Fibroblast of upper back skin (primary cell): ENCODE measurements around the gene CCNL2.
"Not testable (repeated sequence)": the region's sequence is repeated elsewhere in the genome, so short reads cannot be mapped to it uniquely, and the experiment has no call there.

Source experiments
- DNase-seq: peaks from one replicate; pipeline ENCODE4 v3.0.0-alpha.2; 2013

CCNL2 gene

DNA sequence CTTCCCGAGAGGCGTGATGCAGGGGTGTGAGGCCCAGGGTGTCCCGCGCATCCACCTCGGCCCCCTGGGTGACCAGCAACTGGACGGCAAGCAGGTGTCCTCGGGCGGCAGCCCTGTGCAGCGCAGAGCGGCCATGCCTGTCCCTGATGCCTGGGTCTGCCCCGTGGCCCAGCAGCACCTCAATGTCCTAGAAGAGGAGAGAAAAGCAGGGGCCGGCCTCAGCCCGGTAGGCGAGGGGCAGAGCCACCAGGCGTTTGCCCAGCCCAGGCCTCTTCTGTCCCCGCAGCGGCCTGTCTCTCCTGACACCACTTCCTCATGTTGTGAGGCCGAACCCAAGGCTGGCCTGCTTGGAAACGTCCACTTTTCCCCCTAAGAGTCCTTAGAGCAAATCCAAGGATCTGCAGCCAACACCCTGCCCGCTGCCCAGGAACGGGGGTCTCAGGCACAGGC is 20.3 kb upstream of the CCNL2 start:
- no peak for DNase-seq

DNA sequence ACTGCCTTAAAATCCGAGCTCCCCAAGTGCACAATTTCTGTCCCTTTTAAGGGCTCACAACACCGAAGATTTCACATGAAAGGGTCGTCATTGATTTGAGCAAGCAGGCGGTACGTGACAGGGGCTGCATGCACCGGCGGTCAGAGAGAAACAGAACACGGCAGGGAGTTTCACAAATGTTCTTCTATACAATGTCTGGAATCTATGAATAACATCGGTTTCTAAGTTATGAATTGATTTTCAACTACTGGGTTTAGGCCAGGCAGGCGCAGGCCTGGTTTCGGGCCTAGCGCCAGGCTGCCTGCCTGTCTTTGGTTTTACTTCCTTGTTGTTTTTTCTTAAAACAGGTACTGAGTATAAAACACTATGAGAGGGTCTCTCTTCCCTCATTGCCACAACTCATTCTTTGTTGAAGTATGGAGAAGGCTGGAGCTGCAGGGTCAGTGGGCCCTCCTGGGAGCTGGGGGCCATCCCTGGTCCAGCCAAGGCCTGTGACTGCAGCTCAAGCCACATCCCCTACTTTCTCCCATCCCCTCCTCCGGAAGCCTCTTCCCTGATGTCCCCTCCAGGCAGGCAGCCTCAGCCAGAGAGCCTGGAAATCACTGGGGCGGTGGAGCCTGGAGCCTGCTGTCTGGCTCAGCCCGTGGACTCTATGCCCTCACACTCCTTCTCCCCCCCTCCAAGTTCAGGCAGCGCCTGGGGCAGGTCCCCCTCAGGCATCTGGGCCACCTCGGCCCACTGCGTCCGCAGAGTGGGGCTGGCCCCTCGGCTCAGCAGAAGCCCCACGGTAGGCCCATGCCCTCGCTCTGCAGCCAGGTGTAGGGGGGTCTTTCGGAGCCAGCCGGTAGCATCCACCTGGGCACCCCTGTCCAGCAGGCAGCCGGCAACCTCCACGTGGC is 19.6 kb upstream of the CCNL2 start:
- DNase-seq = no peak

DNA sequence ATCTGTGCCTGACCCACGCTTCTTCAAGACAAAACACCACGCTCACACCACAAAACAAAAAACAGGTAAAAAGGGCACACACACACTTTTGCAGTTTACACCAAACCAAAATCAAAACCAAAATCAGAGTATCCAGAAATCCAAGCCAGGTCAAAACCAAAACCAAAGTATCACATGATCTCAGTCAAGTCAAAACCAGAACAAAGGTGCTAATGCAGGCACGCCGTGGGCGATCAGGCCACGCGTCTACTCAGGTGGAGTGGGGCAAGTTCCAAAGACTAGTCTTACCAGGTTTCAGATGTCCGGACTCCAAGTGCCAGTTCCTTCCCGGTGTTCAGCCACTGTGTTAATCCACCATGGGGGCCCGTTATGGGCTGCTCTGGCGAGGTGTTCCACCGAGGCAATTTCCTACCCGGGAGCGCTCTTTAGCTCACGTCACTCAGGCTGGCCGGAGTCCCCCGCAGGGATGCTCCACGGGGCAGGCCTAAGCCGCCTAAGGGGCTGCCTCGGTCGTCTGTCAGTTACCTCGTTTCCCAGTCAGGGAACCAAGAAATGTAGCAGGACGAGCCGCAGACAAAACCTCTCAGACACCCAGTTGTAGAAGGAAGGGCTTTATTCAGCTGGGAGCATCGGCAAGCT is 18.8 kb upstream of the CCNL2 start:
- DNase-seq = not testable (repeated sequence)

DNA sequence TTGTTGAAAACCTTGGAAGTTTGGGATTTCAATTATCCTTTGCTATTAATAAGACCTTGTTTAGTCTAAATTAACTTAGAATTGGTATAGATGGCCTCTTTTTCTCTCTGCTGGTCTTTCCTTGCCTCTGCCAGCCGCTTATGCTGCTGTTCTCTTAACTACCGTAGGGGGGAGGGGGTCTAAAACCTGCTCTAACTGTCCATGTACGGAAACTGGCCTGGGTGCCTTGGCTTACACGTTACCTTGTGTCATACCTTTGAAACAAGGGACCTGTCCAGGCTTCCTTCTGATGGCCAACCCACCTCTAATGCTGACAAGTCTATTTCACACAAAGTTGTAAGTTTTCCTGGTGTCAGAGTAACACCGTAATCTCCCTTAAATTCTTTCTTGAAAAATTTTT is 18.3 kb upstream of the CCNL2 start:
- not testable (repeated sequence) for DNase-seq

DNA sequence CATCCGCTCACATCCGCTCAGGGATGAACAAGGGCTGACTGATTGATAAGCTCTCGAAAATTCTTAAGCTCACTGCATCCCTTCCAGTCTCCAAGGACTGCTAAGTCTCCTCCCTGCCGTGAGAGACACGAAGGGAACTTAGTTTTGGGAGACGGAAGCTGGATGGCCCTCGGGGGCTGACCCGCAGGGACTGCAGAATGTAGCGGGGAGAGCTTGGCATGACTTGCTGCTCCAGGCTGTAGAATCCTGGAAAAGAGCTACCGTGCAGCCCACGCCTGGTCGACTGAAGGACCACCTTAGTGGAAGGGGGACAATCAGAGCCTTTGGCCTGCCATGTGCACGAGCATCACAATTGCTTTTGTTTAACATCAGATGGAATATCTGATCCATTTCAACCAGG is 16.6 kb upstream of the CCNL2 start:
- DNase-seq = no peak

DNA sequence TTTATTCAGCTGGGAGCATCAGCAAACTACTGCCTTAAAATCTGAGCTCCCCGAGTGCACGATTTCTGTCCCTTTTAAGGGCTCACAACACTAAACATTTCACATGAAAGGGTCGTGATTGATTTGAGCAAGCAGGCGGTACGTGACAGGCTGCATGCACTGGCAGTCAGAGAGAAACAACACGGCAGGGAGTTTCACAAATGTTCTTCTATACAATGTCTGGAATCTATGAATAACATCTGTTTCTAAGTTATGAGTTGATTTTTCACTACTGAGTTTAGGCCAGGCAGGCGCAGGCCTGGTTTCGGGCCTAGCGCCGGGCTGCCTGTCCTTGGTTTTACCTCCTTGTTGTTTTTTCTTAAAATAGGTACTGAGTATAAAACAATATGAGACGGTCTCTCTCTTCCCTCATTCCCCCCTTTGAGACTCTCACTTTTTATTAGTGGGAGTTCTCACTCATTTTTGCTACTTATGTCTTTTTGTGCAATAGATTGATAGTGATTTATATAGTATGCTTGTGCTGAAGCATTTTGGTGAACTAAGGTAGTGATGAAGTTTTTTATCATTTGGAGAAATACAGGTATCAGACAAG is 13.3 kb upstream of the CCNL2 start:
- not testable (repeated sequence) for DNase-seq

DNA sequence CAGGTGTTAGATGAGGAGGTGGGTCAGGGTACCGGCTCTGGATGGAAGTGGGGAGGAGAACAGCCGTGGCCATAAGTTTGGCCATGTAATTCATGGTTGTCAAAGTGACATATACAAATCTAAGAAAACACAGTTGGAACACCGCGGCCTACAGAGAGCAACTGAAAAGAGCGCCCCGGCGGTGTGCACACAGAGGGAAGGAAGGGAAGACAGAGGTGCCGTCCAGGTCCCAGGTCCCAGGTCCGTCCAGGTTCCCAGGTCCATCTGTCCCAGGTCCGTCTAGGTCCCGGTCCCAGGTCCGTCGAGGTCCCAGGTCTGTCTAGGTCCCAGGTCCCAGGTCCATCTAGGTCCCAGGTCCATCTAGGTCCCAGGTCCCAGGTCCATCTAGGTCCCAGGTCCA is 12.5 kb upstream of the CCNL2 start:
- no peak for DNase-seq

DNA sequence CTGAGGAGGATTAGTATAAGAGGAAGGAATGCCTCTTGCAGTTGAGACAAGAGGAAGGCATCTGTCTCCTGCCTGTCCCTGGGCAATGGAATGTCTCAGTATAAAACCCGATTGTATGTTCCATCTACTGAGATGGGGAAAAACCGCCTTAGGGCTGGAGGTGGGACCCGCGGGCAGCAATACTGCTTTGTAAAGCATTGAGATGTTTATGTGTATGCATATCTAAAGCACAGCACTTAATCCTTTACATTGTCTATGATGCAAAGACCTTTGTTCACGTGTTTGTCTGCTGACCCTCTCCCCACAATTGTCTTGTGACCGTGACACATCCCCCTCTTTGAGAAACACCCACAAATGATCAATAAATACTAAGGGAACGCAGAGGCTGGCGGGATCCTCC is 11.1 kb upstream of the CCNL2 start:
- DNase-seq = not testable (repeated sequence)

DNA sequence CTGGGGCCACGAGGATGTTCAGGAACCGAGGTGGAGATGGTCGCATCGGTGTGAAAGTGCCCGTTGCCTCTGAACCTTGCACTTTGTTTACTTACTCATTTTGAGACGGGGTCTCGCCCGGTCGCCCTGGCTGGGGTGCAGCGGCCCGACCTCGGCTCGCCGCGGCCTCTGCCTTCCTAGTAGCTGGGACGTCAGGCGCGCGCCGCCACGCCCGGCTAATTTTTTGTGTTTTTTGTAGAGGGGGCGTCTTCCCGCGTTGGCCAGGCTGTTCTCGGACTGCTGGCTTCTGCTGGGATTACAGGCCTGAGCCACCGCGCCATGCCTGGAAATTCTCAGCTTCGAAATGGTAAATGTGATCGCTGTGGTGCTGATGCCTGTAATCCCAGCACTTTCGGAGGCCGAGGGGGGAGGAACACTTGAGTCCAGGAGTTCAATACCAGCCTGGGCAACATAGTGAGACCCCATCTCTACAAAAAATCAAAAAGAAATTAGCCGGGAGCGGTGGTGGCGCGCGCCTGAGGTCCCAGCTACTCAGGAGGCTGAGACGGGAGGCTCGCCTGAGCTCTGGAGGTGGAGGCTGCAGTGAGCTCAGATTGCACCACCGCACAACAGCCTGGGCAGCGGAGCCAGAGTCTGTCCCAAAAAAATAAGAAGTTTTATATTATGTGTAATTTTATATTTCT is 8.6 kb upstream of the CCNL2 start:
- DNase-seq = no peak

DNA sequence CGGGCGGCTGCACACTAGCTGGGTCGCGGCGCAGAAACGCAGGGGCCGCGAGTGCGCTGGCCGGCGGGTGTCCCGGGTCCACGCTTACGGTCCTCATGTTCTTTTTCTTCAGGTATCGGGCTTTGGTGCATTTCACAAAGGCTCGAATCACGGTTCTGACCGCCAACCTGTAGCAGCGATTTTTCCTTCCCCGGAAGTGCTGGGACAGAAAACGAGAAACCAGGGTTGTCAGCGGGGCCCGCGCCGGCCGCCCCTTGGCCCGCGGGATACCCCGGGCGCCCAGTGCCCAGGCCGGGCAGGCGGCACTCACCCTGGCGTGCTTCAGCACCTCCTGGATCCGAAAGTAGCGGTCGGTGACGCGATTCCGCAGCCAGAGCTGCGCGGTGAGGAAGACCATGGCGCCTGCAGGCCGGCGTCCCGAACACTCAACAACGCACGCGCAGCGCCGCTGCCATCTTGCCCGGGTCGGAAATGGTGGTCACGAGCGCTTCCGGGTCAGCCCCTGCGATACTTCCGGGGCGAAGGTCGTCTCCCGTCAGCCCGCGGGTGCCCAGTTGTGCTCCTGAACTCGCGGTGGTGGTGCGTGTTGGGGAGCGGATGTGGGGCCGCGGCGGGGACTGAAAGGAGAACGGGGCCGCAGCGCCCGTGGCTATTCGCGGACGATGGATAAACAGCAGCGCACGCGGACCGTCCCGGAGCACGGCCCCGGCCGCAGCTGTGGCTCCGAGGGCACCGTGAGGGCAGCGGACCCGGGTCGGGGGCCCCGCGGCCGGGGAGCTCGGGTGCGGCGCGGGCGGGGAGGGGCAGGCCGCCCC is 7.9 kb upstream of the CCNL2 start, which contains the start of gene MRPL20:
Gene MRPL20 (minus strand): TSS at position 473 of the 815 bp plus-strand sequence. CDS start 76 bp downstream, at position 397.
- peak; percentile 88 for DNase-seq

DNA sequence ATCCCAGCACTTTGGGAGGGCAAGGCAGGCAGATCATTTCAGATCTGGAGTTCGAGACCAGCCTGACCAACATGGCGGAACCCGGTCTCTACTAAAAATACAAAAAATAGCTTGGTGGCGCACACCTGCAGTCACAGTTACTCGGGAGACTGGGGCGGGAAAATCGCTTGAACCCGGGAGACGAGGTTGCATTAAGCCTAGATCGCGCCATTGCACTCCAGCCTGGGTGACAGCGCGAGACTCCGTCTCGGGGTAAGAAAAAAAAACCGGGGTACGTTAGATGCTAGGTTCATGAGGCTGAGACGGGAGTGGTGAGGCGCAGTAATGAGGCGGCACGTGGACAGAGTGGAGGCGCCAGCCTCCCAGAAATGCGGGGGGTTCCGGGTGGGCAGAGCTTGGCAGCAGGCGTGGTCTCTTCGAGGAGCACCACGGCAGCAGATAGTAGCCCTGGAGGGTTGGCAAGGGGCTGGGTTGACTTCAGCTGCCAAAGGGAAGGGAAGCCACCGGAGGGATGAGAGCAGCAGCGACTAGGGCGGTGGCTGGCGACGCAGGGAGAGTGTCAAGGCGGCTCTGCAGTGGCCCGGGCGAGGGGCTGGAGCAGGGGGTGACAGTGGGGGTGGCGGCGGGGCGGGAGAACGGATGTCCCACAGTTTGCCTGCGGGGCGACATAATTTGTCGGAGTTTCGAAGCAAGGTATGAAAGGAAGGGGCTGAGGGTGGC is 7.1 kb upstream of the CCNL2 start:
- DNase-seq = no peak

DNA sequence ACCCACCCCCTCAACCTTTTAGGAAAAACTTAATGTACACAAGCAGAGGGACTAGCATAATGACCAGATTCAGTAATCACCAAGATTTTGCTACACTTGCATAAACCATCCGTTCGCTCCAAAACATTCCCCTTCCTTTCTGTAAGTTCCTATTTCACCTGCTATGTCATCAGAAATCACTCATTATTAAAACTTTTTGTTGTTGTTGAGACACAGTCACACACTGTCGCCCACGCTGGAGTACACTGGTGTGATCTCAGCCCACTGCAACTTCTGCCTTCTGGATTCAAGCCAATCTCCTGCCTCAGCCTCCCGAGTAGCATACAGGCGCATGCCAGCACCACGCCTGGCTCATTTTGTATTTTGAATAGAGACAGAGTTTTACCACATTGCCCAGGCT is 4.5 kb upstream of the CCNL2 start:
- DNase-seq = no peak

DNA sequence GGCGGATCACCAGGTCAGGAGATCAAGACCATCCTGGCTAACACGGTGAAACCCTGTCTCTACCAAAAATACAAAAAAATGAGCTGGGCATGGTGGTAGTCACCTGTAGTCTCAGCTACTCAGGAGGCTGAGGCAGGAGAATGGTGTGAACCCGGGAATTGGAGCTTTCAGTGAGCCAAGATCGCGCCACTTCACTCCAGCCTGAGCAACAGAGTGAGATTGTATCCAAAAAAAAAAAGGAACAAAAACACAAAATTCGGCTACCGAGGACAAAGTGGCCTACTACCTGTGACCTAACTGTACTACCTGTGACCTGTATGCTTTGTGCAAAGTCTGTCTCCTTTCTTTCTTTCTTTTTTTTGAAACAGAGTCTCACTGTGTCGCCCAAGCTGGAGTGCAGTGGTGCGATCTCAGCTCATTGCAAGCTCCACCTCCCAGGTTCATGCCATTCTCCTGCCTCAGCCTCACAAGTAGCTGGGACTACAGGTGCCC is 3.8 kb upstream of the CCNL2 start:
- DNase-seq = not testable (repeated sequence)

DNA sequence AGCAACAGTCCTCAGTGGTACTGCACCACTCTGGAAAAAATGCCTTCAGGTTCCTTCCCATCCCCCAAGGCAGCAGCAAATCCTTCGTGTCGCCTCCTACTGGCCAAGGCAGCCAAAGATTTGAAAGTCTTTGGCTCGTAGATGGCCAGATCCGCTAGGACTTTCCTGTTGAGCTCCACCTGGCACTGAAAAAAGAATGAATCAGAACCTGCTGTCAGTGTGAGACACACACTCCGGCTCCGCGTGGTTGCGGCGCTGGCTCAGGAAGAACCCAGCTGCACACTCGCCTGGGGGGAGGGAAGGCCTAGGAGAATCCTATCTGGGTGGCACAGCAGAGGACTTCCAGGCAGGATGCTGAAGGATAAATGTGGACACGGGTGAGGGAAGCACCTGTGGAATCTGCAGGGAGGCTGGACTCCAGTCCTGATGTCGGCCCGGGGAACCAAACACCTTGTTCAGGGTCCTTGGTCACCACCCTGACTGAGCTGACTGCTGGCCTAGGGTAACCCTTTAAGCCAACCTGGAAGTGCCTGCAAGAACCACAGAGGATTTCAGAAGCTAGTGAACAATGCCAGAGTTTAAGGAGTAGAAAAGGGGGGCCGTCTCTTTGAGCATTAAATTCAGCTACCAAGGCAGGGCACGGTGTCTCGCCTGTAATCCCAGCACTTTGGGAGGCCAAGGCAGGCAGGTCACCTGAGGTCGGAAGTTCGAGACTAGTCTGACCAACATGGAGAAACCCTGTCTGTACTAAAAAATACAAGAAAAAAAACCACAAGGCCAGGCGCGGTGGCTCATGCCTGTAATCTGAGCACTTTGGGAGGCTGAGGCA is 3.2 kb upstream of the CCNL2 start:
- peak; percentile 57 for DNase-seq

DNA sequence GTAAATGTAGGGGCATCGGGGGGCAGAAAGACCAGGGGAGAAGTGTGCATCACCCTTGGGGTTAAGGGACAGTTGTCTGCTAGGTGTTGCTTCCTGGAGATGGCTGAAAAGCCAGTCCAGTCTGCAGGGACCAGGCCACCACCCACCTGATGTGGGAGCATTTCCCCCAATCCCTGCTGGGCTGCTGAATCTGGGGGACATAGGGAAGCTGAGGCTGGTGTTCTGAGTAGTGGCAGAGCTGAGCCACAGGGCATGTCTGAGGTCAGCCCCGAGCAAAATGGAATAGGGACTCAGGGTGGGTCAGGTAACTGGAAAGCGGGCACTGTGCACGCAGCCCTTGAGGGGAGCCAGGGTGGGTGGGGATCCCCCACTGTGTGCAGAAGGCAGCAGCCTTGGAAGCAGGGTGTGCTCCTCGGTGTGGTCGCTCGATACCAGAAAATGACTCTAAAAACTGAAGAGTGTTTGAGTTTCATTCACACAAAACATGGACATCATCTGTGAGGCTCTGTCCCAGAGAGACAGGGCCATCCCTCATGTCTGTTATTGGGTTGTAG is 2.4 kb upstream of the CCNL2 start:
- no peak for DNase-seq

DNA sequence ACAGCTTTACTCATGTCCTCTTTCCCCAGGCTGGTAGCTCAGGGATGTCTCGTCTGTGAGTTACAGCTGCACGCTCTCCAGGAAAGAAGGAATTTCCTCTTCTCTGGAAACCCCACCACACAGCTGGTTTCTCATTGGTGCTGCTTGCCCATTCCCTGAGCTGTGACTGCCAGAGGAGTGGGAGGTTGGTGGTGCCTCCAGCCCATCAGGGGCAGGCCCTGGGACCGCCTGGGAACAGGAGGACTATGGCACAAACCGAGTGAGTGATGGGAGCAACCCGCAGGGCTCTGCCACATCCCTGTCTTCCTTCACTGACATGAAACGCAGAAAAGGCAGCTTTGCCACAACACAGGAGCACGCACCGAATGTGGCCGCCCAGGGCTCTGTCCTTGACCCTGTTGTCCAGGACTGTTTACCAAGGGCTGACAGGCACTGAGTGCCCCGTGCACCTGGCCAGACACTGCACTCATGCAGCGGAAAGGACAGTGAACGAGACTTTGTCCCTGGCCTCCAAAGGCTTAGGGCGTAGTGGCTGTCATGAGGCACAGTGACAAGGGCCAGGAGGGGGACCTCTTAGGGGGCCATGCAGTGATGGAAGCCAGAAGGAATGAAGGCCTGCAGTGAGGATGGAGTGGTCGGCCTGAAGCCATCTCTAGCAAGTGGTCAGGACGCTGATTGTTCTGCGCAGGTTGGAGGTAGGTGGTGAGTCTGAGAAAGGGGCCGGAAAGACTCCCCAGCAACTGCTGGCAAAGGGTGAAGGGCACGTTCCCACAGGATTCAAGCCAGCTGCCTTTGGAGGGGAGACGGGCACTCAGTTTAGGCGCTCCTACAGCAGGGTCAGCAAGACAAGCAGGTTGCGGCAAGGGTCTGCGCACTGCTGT is 1.7 kb upstream of the CCNL2 start:
- no peak for DNase-seq

DNA sequence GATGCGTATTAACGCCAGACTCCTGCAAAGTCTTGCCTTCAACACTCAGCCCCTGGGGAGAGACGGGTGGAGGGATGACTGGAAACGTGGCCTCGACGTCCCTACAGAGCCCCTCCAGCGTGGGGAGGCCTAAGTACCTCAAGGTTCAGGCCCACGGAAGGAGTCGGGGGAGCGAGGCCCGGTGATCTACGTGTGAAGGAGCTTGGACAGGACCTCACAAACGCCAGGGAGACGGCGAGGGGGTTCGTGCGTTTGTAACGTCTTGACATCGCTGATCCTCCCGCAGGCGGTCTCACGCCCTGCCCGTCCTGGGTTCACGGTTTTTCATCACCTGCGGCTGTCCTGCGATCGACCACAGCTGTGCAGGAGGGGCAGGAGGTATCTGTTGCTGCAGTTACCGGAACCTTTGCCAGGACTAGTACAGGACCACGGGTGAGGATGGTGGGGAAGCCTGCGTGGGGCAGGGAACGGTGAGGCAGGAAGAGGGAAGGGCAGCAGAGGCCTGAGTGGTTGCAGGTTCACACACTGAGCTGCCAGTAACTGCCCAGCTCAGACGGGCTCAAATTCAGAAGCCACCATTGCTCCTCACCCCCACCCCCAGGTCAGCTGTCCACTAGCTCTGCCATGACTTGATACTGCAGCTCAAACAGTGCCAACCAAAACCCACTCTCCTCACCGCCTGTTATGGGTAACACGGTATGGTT is 889 bp upstream of the CCNL2 start:
- no peak for DNase-seq

DNA sequence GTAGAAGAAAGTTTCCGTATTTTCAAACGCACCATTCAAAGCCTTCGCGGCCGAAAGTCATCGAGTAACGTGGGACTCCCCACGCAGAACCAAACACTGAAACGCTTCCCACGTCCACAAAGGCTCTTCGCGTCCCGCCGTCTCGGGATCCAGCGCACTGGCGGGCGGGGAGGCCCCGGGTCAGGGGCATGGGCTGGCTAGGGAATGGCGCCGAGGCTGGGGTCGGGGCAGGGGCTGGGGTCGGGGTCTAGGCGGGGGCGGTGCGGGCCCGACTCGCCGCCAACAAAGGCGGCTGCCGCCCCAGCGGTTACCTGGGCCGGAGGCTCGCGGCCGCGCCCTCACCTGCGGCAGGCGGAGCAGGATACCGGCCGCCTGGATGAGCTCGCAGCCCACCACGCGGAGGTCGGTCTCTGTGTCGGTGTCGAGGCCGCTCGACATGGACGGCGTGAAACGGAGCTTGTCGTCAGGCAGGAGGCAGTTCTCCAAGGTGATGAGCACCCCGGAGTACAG is 403 bp downstream of the CCNL2 start:
- no peak for DNase-seq
